KMS-11 (cell line): Measurements from ENCODE around the gene GGT1.
"Not testable (repeated sequence)": the region's sequence is repeated elsewhere in the genome, so short reads cannot be mapped to it uniquely, and the experiment has no call there.

Experiments
- H2AFZ ChIP-seq: fragments of 200-600 bp; sonication (generic); 2 replicates; pipeline ENCODE4 v1.6.1; 2016; ENCODE audit warnings: antibody characterized with exemption, mixed run types, low read depth
- H3K27ac ChIP-seq: fragments of 200-600 bp; sonication (generic); 2 replicates; pipeline ENCODE4 v1.6.1; 2016; ENCODE audit warnings: mild to moderate bottlenecking, mixed run types
- H3K27me3 ChIP-seq: fragments of 200-600 bp; sonication (generic); 2 replicates; pipeline ENCODE4 v1.6.1; 2017; ENCODE audit warnings: mild to moderate bottlenecking, low read depth, mixed run types, moderate library complexity; ENCODE audit not compliant: insufficient read depth
- H3K36me3 ChIP-seq: fragments of 200-600 bp; sonication (generic); 2 replicates; pipeline ENCODE4 v1.6.1; 2017; ENCODE audit warnings: mild to moderate bottlenecking, mixed run types; ENCODE audit not compliant: insufficient read depth
- H3K4me1 ChIP-seq: fragments of 200-600 bp; sonication (generic); 2 replicates; pipeline ENCODE4 v1.6.1; 2016; ENCODE audit warnings: mild to moderate bottlenecking, low read depth, mixed run types; ENCODE audit not compliant: poor library complexity, severe bottlenecking
- H3K4me2 ChIP-seq: fragments of 200-600 bp; sonication (generic); 2 replicates; pipeline ENCODE4 v1.7.0; 2016; ENCODE audit warnings: mild to moderate bottlenecking, mixed run types
- H3K4me3 ChIP-seq: fragments of 200-600 bp; sonication (generic); IDR thresholded peaks from 2 replicates; pipeline ENCODE4 v1.6.1; 2017; ENCODE audit warnings: low read depth, low read length, mixed read lengths; ENCODE audit not compliant: insufficient read depth
- H3K79me2 ChIP-seq: fragments of 200-600 bp; sonication (generic); 2 replicates; pipeline ENCODE4 v1.6.1; 2016; ENCODE audit warnings: low read depth, mixed run types; ENCODE audit not compliant: insufficient read depth
- H3K9ac ChIP-seq: fragments of 200-600 bp; sonication (generic); 2 replicates; pipeline ENCODE4 v1.6.1; 2016; ENCODE audit warnings: mild to moderate bottlenecking, mixed run types
- H4K20me1 ChIP-seq: fragments of 200-600 bp; sonication (generic); 2 replicates; pipeline ENCODE4 v1.6.1; 2016; ENCODE audit warnings: mild to moderate bottlenecking, mixed run types; ENCODE audit not compliant: insufficient read depth
- CTCF ChIP-seq: fragments of 200-600 bp; sonication (generic); conservative IDR thresholded peaks from 2 replicates; pipeline ENCODE4 v1.6.1; 2017; ENCODE audit warnings: low read depth, mild to moderate bottlenecking, antibody characterized with exemption, low read length, moderate library complexity, mixed read lengths

Gene GGT1

GRCh38 chr22:24634776-24635389, 31.9 kb downstream of the GGT1 start:
- H4K20me1 ChIP-seq, H3K27ac ChIP-seq, H3K4me3 ChIP-seq, H3K9ac ChIP-seq, H3K36me3 ChIP-seq, H3K4me2 ChIP-seq, H3K27me3 ChIP-seq, H3K79me2 ChIP-seq, H3K4me1 ChIP-seq, H2AFZ ChIP-seq: not testable (repeated sequence)
- TF ChIP-seq CTCF, result 0 out of 2 replicates have a peak, but pooled peaks have one; percentile 14

- not testable (repeated sequence) for H2AFZ ChIP-seq, H3K9ac ChIP-seq, H3K36me3 ChIP-seq, H3K4me1 ChIP-seq, H3K27ac ChIP-seq, H3K4me3 ChIP-seq, H3K4me2 ChIP-seq, H3K79me2 ChIP-seq, H3K27me3 ChIP-seq, H4K20me1 ChIP-seq
These were observed 33.5 kb downstream of the GGT1 start for GRCh38 chr22:24636513-24636912.

GRCh38 chr22:24642307-24642706, 39.3 kb downstream of the GGT1 start:
- not testable (repeated sequence) for H2AFZ ChIP-seq

GRCh38 chr22:24644409-24644808, 41.4 kb downstream of the GGT1 start:
- not testable (repeated sequence) for H4K20me1 ChIP-seq, H3K27me3 ChIP-seq, H3K4me3 ChIP-seq, H3K27ac ChIP-seq, H3K79me2 ChIP-seq, H3K9ac ChIP-seq, H3K36me3 ChIP-seq, H3K4me2 ChIP-seq, H3K4me1 ChIP-seq, H2AFZ ChIP-seq

More at GRCh38 chr22:24642307-24642706, 39.3 kb downstream of the GGT1 start:
- not testable (repeated sequence) for H3K4me3 ChIP-seq, H3K36me3 ChIP-seq, H3K79me2 ChIP-seq, H3K4me2 ChIP-seq, H3K27me3 ChIP-seq, H3K9ac ChIP-seq, H3K4me1 ChIP-seq, H4K20me1 ChIP-seq, H3K27ac ChIP-seq

- H2AFZ ChIP-seq, H3K4me2 ChIP-seq, H3K4me1 ChIP-seq, H3K9ac ChIP-seq, H3K79me2 ChIP-seq, H4K20me1 ChIP-seq, H3K27me3 ChIP-seq, H3K27ac ChIP-seq, H3K4me3 ChIP-seq, H3K36me3 ChIP-seq: not testable (repeated sequence)
These were observed 42.7 kb downstream of the GGT1 start for GRCh38 chr22:24645408-24646399.

- H2AFZ ChIP-seq, H3K27me3 ChIP-seq, H3K27ac ChIP-seq, H3K9ac ChIP-seq, H3K36me3 ChIP-seq, H4K20me1 ChIP-seq, H3K4me1 ChIP-seq, H3K4me3 ChIP-seq, H3K4me2 ChIP-seq, H3K79me2 ChIP-seq: not testable (repeated sequence)
These were observed 43.8 kb downstream of the GGT1 start for GRCh38 chr22:24646756-24647155.

GRCh38 chr22:24649371-24649770, 46.4 kb downstream of the GGT1 start:
- H3K4me1 ChIP-seq, H3K36me3 ChIP-seq, H3K4me3 ChIP-seq, H3K27me3 ChIP-seq, H2AFZ ChIP-seq, H3K4me2 ChIP-seq, H3K27ac ChIP-seq, H3K79me2 ChIP-seq, H3K9ac ChIP-seq, H4K20me1 ChIP-seq: not testable (repeated sequence)

GRCh38 chr22:24650884-24651283, 47.9 kb downstream of the GGT1 start:
- not testable (repeated sequence) for H3K9ac ChIP-seq, H3K27me3 ChIP-seq, H3K27ac ChIP-seq, H4K20me1 ChIP-seq, H3K4me1 ChIP-seq, H3K36me3 ChIP-seq, H3K4me3 ChIP-seq, H3K4me2 ChIP-seq, H3K79me2 ChIP-seq
- peak overlapping the region; percentile 61; the same call in 1 of the 2 replicates for H2AFZ ChIP-seq

GRCh38 chr22:24665395-24665794, 62.4 kb downstream of the GGT1 start:
- not testable (repeated sequence) for H3K9ac ChIP-seq, H3K27me3 ChIP-seq, H3K36me3 ChIP-seq, H3K4me2 ChIP-seq, H3K4me3 ChIP-seq, H3K4me1 ChIP-seq, H2AFZ ChIP-seq, H4K20me1 ChIP-seq, H3K27ac ChIP-seq, H3K79me2 ChIP-seq
